Amniotic epithelial cell (primary cell): ENCODE data around the gene NHSL1.

ENCODE experiments used
- DNase-seq: peaks from one replicate; pipeline ENCODE4 v3.0.0-alpha.2; 2010; ENCODE audit warnings: low read depth

NHSL1 gene

DNA sequence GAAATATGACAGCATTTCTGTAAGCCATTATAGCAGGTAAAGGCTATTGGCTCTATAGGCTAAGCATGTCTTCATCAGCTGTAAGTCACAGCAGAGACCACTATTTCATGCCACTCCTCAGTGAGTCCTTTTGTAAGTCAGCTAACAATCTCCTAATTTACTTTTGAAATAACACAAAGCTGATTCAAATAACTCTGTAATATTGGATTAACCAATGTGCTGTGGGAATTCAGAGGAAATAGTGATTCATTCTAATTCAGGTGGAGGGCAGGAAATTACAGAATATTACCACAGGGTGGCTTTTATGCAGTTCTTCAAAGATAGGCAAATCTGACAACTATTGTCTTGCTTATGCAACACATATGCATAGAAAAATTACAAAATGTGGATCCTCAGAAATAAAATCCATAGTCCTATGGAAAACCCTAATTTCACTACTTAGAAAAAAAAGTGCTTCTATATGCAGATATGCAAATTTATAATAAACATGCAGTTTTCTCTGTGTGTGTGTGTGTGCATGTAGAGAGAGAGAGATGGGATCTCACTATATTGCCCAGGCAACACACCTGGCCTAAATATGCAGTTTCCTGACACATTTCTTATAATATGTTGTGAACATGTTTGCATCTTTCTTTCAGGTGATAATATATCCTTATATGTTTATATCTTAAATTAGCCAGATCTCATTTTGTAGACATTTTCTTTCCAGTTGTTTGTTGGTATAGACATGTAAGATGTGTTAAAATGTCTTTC is 126.4 kb downstream of the NHSL1 start:
- DNase-seq, result peak; percentile 48
